Measurements from ENCODE around the gene APOBEC3F. TPM values are rescaled to one million over a fixed set of nuclear protein-coding genes. Genes with fewer than 3 reads are reported as not detected.
"Not testable (repeated sequence)": the region's sequence is repeated elsewhere in the genome, so short reads cannot be mapped to it uniquely, and the experiment has no call there.

The APOBEC3F gene
- total and polyA plus RNA-seq, 8 donors: 1.7 to 8.6 (median 3.4) TPM

DNA sequence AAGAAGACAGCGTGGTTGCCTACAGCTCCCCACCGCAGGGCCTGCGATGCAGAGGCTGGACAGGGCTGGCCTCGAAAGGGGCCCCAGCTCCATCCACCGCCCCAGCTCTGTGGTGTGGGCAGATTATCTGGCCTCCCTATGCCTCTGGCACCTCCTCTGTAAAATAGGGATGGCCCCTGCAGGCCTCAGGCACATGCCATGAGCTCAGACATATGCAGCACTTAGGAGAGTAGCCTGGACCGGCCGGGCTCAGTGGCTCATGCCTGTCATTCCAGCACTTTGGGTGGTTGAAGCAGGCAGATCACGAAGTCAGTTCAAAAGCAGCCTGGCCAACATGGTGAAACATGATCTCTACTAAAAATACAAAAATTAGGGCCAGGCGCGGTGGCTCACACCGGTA lies 12.4 kb upstream of the APOBEC3F start:
- Histone ChIP-seq H3K4me1 (no peaks in the 10 kb centered on the region), H3K36me3 (no peaks in the 10 kb centered on the region), H3K9me3 (no peaks in the 10 kb centered on the region), H3K4me3 (no peak overlapping the region), H3K27me3 (no peaks in the 10 kb centered on the region), H3K27ac (no peak overlapping the region)
- TF ChIP-seq, protein P1, sequence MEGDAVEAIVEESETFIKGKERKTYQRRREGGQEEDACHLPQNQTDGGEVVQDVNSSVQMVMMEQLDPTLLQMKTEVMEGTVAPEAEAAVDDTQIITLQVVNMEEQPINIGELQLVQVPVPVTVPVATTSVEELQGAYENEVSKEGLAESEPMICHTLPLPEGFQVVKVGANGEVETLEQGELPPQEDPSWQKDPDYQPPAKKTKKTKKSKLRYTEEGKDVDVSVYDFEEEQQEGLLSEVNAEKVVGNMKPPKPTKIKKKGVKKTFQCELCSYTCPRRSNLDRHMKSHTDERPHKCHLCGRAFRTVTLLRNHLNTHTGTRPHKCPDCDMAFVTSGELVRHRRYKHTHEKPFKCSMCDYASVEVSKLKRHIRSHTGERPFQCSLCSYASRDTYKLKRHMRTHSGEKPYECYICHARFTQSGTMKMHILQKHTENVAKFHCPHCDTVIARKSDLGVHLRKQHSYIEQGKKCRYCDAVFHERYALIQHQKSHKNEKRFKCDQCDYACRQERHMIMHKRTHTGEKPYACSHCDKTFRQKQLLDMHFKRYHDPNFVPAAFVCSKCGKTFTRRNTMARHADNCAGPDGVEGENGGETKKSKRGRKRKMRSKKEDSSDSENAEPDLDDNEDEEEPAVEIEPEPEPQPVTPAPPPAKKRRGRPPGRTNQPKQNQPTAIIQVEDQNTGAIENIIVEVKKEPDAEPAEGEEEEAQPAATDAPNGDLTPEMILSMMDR (IDR thresholded peaks at IDR 0.05): no peak
- ATAC-seq (no peak), FAIRE-seq (no peak), DNase-seq (no peak)
- WGBS, 2 donors: 90 to 95% methylated on average over 11 of the region's 11 CpGs
- intact Hi-C loops (cut with DNase I): no loop called here

DNA sequence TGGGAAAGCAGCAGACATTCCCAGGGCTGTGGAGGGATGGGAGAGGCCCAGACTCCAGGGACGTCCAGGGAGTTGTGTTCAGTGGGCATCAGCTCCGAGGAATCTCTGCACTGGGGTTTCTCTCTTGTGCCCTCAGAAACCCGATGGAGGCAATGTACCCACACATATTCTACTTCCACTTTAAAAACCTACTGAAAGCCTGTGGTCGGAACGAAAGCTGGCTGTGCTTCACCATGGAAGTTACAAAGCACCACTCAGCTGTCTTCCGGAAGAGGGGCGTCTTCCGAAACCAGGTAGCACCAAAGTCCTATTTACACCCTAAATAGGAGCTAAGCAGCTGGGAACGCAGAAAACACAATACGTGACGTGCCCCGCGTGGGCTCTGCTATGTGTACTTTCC lies 11.4 kb upstream of the APOBEC3F start:
- WGBS, 2 donors: 85 to 87% methylated on average over 13 of the region's 13 CpGs
- TF ChIP-seq, protein P1 (IDR thresholded peaks at IDR 0.05): no peak
- no peaks in the 10 kb centered on the region for H3K4me1 ChIP-seq
- ATAC-seq (no peak), FAIRE-seq (no peak), DNase-seq (no peak)
- H3K4me3 ChIP-seq: no peak overlapping the region
- intact Hi-C loops (cut with DNase I): no loop called here
- no peaks in the 10 kb centered on the region for H3K9me3 ChIP-seq
- no peak overlapping the region for H3K27ac ChIP-seq
- no peaks in the 10 kb centered on the region for H3K36me3 ChIP-seq
- no peaks in the 10 kb centered on the region for H3K27me3 ChIP-seq

DNA sequence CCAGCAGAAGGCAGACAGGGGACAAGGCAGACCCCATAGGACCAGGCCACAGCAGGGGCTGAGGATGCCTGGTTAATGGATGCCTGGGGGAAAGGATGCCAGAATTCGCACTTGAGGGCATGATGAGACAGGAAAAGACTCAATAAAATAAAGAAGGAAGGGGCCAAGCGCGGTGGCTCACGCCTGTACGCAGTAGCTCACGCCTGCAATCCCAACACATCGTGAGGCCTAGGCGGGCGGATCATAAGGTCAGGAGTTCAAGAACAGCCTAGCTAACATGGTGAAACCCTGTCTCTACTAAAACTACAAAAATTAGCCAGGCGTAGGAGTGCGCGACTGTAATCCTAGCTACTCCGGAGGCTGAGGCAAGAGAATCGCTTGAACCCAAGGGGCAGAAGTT lies 10.0 kb upstream of the APOBEC3F start:
- H3K9me3 ChIP-seq: no peaks in the 10 kb centered on the region
- 93 to 94% methylated on average over 14 of the region's 14 CpGs for WGBS, 2 donors
- TF ChIP-seq, protein P1 (IDR thresholded peaks at IDR 0.05): no peak
- H3K27me3 ChIP-seq: no peaks in the 10 kb centered on the region
- ATAC-seq (no peak), FAIRE-seq (no peak), DNase-seq (no peak)
- intact Hi-C loops (cut with DNase I): no loop called here
- no peak overlapping the region for H3K27ac ChIP-seq
- no peaks in the 10 kb centered on the region for H3K4me1 ChIP-seq
- H3K36me3 ChIP-seq: no peaks in the 10 kb centered on the region
- no peak overlapping the region for H3K4me3 ChIP-seq

DNA sequence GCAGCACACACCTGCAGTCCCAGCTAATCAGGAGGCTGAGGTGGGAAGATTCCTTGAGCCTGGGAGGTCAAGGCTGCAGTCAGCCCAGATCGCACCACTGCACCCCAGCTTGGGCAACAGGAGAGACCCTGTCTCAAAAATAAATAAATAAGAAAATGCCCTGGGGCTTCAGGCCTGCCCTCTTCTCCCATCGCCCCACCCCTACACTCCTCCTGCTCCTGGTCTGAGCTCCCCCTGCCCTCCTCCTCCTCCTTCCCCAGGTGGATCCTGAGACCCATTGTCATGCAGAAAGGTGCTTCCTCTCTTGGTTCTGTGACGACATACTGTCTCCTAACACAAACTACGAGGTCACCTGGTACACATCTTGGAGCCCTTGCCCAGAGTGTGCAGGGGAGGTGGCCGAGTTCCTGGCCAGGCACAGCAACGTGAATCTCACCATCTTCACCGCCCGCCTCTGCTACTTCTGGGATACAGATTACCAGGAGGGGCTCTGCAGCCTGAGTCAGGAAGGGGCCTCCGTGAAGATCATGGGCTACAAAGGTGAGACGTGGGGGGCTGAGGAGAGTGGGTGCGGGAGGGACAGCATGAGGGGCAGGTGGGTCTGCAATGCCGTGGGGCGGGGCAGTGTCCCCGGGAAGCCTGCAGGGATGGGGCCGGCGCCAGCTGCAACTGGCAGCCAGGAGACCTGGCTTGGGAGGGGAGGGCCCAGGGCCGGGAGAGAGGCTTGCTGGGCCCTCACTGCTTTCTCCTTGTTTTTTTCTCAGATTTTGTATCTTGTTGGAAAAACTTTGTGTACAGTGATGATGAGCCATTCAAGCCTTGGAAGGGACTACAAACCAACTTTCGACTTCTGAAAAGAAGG lies 9.0 kb upstream of the APOBEC3F start:
- intact Hi-C loops (cut with DNase I); DNase-seq; H3K36me3 ChIP-seq; FAIRE-seq; ATAC-seq; H3K27ac ChIP-seq; H3K27me3 ChIP-seq; H3K4me3 ChIP-seq; H3K9me3 ChIP-seq; H3K4me1 ChIP-seq: not testable (repeated sequence)
- WGBS, 2 donors: 71 to 72% methylated on average over 15 to 17 of the region's 18 CpGs

DNA sequence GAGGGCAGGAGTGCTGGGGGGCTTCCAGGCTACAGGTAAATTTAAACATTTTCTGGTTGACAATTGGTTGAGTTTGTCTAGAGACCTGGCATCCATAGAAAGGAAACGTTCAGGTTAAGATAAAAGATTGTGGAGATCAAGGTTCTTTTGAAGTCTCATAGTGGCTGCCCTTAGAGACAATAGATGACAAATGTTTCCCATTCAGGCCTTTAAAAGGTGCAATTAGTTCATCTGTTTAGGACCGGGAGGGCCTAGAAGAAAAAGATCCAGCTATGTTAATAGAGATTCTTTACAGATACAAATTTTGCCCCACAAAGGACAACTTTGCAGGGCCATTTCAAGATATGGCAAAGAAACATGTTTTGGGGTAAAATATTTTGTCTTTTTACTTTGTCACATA lies 3.6 kb upstream of the APOBEC3F start:
- DNase-seq; ATAC-seq; FAIRE-seq; H3K27ac ChIP-seq; H3K4me1 ChIP-seq; H3K36me3 ChIP-seq; H3K27me3 ChIP-seq; H3K4me3 ChIP-seq; H3K9me3 ChIP-seq; intact Hi-C loops (cut with DNase I): not testable (repeated sequence)
- WGBS, 2 donors: 50 to 56% methylated on average over 2 of the region's 2 CpGs
